Measurements from ENCODE around the gene SFSWAP. TPM values are rescaled to one million over a fixed set of nuclear protein-coding genes. Genes with fewer than 3 reads are reported as not detected.

SFSWAP gene
- total RNA-seq, 1 experiment from 2014 or later, result 48.1 TPM

GRCh38 chr12:131847456-131847855 is 136.6 kb downstream of the SFSWAP start:
- Mint-ChIP-seq H3K9me3 (no peaks in the 10 kb centered on the region), H3K4me3 (no peak overlapping the region), H3K36me3 (ENCODE audit: insufficient read depth in 1 of 3, low read depth in 3 of 3) (peaks cover 10 to 30% (median 24%) of the 10 kb centered on the region in 3 experiments; a peak in 6 of 7 replicates), H3K27ac (peak overlapping the region in 1 of 3 experiments; percentile 79; a peak in 1 of 7 replicates), H3K4me1 (no peaks in the 10 kb centered on the region), H3K27me3 (ENCODE audit: low read depth) (no peaks in the 10 kb centered on the region)
- H3K23me2 ChIP-seq (ENCODE audit: insufficient read length, low read depth, low read length, poor library complexity, severe bottlenecking), result no peaks in the 10 kb centered on the region
- H3K9ac ChIP-seq (ENCODE audit: extremely low read depth, insufficient read length, low read length), result no peak overlapping the region
- no peak overlapping the region for H2AK5ac ChIP-seq (ENCODE audit: insufficient read length, low read length)
- H2AFZ ChIP-seq (ENCODE audit: low read length), result no peak overlapping the region
- H3K23ac ChIP-seq (ENCODE audit: insufficient read length, low read depth, low read length), result no peak overlapping the region
- H3K4ac ChIP-seq (ENCODE audit: low read depth, low read length), result no peak overlapping the region
- no peak overlapping the region for H4K8ac ChIP-seq (replicated peaks; ENCODE audit: insufficient read length, low read depth, low read length)
- DNase-seq, result no peak
- no peak overlapping the region for H2BK15ac ChIP-seq (ENCODE audit: low read depth, low read length)
- no CpG with 5 or more reads among the region's 10 CpGs for WGBS (ENCODE audit: extremely low coverage, insufficient read length, low lambda C conversion rate)
- no peak overlapping the region for H3K14ac ChIP-seq (ENCODE audit: insufficient read depth, low read length)
- no peak overlapping the region for H3K4me2 ChIP-seq (ENCODE audit: insufficient read depth, insufficient read length, low read length)
- H3K9me3 ChIP-seq (ENCODE audit: control insufficient read depth, low read depth, low read length), result no peaks in the 10 kb centered on the region
- H3K27me3 ChIP-seq (ENCODE audit: insufficient read depth, low read length), result no peaks in the 10 kb centered on the region
- no peak overlapping the region for H2BK20ac ChIP-seq (ENCODE audit: low read depth, low read length, poor library complexity, severe bottlenecking)
- no peak overlapping the region for H3K27ac ChIP-seq (ENCODE audit: insufficient read length, low read depth, low read length)
- H3K79me2 ChIP-seq (ENCODE audit: insufficient read depth, low read length), result no peaks in the 10 kb centered on the region
- no peak overlapping the region for H3T11ph ChIP-seq (ENCODE audit: low read length)
- TF ChIP-seq, protein P1, sequence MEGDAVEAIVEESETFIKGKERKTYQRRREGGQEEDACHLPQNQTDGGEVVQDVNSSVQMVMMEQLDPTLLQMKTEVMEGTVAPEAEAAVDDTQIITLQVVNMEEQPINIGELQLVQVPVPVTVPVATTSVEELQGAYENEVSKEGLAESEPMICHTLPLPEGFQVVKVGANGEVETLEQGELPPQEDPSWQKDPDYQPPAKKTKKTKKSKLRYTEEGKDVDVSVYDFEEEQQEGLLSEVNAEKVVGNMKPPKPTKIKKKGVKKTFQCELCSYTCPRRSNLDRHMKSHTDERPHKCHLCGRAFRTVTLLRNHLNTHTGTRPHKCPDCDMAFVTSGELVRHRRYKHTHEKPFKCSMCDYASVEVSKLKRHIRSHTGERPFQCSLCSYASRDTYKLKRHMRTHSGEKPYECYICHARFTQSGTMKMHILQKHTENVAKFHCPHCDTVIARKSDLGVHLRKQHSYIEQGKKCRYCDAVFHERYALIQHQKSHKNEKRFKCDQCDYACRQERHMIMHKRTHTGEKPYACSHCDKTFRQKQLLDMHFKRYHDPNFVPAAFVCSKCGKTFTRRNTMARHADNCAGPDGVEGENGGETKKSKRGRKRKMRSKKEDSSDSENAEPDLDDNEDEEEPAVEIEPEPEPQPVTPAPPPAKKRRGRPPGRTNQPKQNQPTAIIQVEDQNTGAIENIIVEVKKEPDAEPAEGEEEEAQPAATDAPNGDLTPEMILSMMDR (conservative IDR thresholded peaks at IDR 0.05), result no peak
- no peak overlapping the region for H3K56ac ChIP-seq (ENCODE audit: insufficient read length, low read depth, low read length)
- no peak overlapping the region for H2BK5ac ChIP-seq (ENCODE audit: insufficient read length, low read length)
- H4K91ac ChIP-seq (ENCODE audit: insufficient read length, low read depth, low read length), result no peak overlapping the region
- H3K18ac ChIP-seq (ENCODE audit: insufficient read length, low read depth, low read length), result no peak overlapping the region
- no peak overlapping the region for H4K5ac ChIP-seq (ENCODE audit: insufficient read length, low read depth, low read length)
- no peak overlapping the region for H2BK12ac ChIP-seq (ENCODE audit: insufficient read length, low read depth, low read length)
- no peaks in the 10 kb centered on the region for H3K79me1 ChIP-seq (ENCODE audit: insufficient read depth, low read depth, low read length, poor library complexity, severe bottlenecking)
- no peaks in the 10 kb centered on the region for H4K20me1 ChIP-seq (ENCODE audit: control insufficient read depth, insufficient read depth, insufficient read length)
- no peaks in the 10 kb centered on the region for H3K4me1 ChIP-seq (ENCODE audit: insufficient read depth, low read length)
- no peak overlapping the region for H2BK120ac ChIP-seq (ENCODE audit: low read depth, low read length, poor library complexity, severe bottlenecking)

Data from H9 (cell line).